ENCODE results near the gene NAIP.
"Not testable (repeated sequence)": the region's sequence is repeated elsewhere in the genome, so short reads cannot be mapped to it uniquely, and the experiment has no call there.

DNA sequence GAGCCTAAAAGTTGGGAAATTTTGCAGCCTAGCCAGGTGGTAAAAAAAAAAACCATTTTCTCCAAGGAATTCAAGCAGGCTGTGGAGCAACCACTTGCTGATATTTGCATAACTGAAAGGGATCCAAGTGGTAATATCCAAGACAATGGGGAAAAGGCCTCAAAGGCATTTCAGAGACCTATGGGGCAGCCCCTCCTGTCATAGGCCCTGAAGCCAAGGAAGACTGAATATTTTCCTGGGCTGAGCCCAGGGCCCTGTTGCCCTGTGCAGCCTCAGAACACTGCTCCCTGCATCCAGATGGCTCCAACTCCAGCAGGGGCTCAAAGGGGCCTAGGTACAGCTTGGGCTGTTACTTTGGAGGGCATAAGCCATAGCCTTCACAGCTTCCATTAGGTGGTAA is 60.6 kb downstream of the NAIP start:
- TF ChIP-seq, protein P1, sequence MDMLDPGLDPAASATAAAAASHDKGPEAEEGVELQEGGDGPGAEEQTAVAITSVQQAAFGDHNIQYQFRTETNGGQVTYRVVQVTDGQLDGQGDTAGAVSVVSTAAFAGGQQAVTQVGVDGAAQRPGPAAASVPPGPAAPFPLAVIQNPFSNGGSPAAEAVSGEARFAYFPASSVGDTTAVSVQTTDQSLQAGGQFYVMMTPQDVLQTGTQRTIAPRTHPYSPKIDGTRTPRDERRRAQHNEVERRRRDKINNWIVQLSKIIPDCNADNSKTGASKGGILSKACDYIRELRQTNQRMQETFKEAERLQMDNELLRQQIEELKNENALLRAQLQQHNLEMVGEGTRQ (IDR thresholded peaks at IDR 0.05; ENCODE audit: borderline replicate concordance, low read depth, low read length): not testable (repeated sequence)
- not testable (repeated sequence) for TF ChIP-seq ZNF217 (IDR thresholded peaks at IDR 0.05); RAD21 (IDR thresholded peaks at IDR 0.05; ENCODE audit: insufficient read depth, low read depth, low read length); NR2C1 (IDR thresholded peaks at IDR 0.05); EZH2 (IDR thresholded peaks at IDR 0.05; ENCODE audit: borderline replicate concordance, control insufficient read depth, low read depth, low read length); CHD2 (IDR thresholded peaks at IDR 0.05; ENCODE audit: borderline replicate concordance, low read depth, low read length); SUZ12 (IDR thresholded peaks at IDR 0.05; ENCODE audit: unreplicated experiment); RFX5 (IDR thresholded peaks at IDR 0.05; ENCODE audit: low read depth, low read length); SRF (IDR thresholded peaks at IDR 0.05; ENCODE audit: low read depth in 2 of 2, low read length in 2 of 2); SIN3A (IDR thresholded peaks at IDR 0.05; ENCODE audit: low read depth, low read length)
- TF ChIP-seq, protein P2, sequence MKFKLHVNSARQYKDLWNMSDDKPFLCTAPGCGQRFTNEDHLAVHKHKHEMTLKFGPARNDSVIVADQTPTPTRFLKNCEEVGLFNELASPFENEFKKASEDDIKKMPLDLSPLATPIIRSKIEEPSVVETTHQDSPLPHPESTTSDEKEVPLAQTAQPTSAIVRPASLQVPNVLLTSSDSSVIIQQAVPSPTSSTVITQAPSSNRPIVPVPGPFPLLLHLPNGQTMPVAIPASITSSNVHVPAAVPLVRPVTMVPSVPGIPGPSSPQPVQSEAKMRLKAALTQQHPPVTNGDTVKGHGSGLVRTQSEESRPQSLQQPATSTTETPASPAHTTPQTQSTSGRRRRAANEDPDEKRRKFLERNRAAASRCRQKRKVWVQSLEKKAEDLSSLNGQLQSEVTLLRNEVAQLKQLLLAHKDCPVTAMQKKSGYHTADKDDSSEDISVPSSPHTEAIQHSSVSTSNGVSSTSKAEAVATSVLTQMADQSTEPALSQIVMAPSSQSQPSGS (IDR thresholded peaks at IDR 0.05; ENCODE audit: low read length): not testable (repeated sequence)
- TF ChIP-seq, protein P3, sequence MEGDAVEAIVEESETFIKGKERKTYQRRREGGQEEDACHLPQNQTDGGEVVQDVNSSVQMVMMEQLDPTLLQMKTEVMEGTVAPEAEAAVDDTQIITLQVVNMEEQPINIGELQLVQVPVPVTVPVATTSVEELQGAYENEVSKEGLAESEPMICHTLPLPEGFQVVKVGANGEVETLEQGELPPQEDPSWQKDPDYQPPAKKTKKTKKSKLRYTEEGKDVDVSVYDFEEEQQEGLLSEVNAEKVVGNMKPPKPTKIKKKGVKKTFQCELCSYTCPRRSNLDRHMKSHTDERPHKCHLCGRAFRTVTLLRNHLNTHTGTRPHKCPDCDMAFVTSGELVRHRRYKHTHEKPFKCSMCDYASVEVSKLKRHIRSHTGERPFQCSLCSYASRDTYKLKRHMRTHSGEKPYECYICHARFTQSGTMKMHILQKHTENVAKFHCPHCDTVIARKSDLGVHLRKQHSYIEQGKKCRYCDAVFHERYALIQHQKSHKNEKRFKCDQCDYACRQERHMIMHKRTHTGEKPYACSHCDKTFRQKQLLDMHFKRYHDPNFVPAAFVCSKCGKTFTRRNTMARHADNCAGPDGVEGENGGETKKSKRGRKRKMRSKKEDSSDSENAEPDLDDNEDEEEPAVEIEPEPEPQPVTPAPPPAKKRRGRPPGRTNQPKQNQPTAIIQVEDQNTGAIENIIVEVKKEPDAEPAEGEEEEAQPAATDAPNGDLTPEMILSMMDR (IDR thresholded peaks at IDR 0.05 in 2 of 3, conservative IDR thresholded peaks at IDR 0.05 in 1 of 3; ENCODE audit: control insufficient read depth in 2 of 3, extremely low read depth in 1 of 3, insufficient read depth in 1 of 3, low read depth in 3 of 3, low read length in 3 of 3): not testable (repeated sequence)
